Endodermal cell (in vitro differentiated cells): ENCODE measurements around the gene GLYAT. TPM values are rescaled to one million over a fixed set of nuclear protein-coding genes. Genes with fewer than 3 reads are reported as not detected.

Experiments used
- DNase-seq: peaks from one replicate; pipeline ENCODE4 v3.0.0-alpha.2; 2017
- H3K27ac ChIP-seq: 2 replicates; pipeline ENCODE4 v1.5.1; 2013; ENCODE audit warnings: mild to moderate bottlenecking, low read depth, low read length, moderate library complexity
- H3K27me3 ChIP-seq: 2 replicates; pipeline ENCODE4 v1.6.1; 2013; ENCODE audit warnings: mild to moderate bottlenecking, low read length, moderate library complexity; ENCODE audit not compliant: insufficient read depth, control insufficient read depth, poor library complexity, severe bottlenecking
- H3K36me3 ChIP-seq: 2 replicates; pipeline ENCODE4 v1.7.0; 2013; ENCODE audit warnings: mild to moderate bottlenecking, low read length, moderate library complexity; ENCODE audit not compliant: control insufficient read depth, insufficient read depth
- H3K4me1 ChIP-seq: one replicate; pipeline ENCODE4 v1.7.0; 2013; ENCODE audit warnings: low read length; ENCODE audit not compliant: control insufficient read depth, insufficient read depth
- H3K4me3 ChIP-seq: 2 replicates; pipeline ENCODE4 v1.5.1; 2013; ENCODE audit warnings: mild to moderate bottlenecking, low read length, moderate library complexity
- H3K9ac ChIP-seq: 2 replicates; pipeline ENCODE4 v1.6.1; 2013; ENCODE audit warnings: mild to moderate bottlenecking, low read length, moderate library complexity; ENCODE audit not compliant: poor library complexity, severe bottlenecking; ENCODE audit errors: extremely low read depth
- H3K9me3 ChIP-seq: 2 replicates; pipeline ENCODE4 v1.6.1; 2013; ENCODE audit warnings: mild to moderate bottlenecking, low read length, moderate library complexity; ENCODE audit not compliant: control insufficient read depth
- H3K27ac Mint-ChIP-seq: 2 replicates; pipeline ENCODE4 v1.8.0; 2020; ENCODE audit warnings: mixed read lengths
- H3K27me3 Mint-ChIP-seq: 2 replicates; pipeline ENCODE4 v1.8.0; 2021; ENCODE audit warnings: mild to moderate bottlenecking, mixed read lengths; ENCODE audit not compliant: insufficient read depth
- H3K36me3 Mint-ChIP-seq: 2 replicates; pipeline ENCODE4 v1.8.0; 2020; ENCODE audit warnings: low read depth, mixed read lengths
- H3K4me1 Mint-ChIP-seq: 2 replicates; pipeline ENCODE4 v1.8.0; 2020; ENCODE audit warnings: mixed read lengths
- H3K4me3 Mint-ChIP-seq: 2 replicates; pipeline ENCODE4 v1.8.0; 2020; ENCODE audit warnings: mild to moderate bottlenecking, moderate library complexity, mixed read lengths
- H3K9me3 Mint-ChIP-seq: 2 replicates; pipeline ENCODE4 v1.8.0; 2020; ENCODE audit warnings: mild to moderate bottlenecking, mixed read lengths
- CTCF ChIP-seq: fragments of 200-600 bp; sonication (generic); conservative IDR thresholded peaks from 2 replicates; pipeline ENCODE4 v1.5.0; 2021; ENCODE audit warnings: antibody characterized with exemption, mild to moderate bottlenecking
- WGBS, 2 experiments: methylation state at CpG; one replicate each; pipeline versions ENCODE4 v1.1.5 to v1.1.7; 2013; ENCODE audit warnings: missing lambda C conversion rate in 2 of 2, mixed read lengths in 1 of 2; ENCODE audit not compliant: insufficient coverage in 1 of 2, insufficient read length in 1 of 2; 5-methylcytosine and 5-hydroxymethylcytosine counted together
- total RNA-seq, 2 donors: library from RNA; stranded (reverse); fragmentation: NEBNext Ultra II Directional in 1 of 2; extraction: Animal tissue kit (Norgen Biotek cat#: 25700) in 1 of 2; gene quantifications; 2 replicates in 1 of 2; 3 replicates in 1 of 2; pipeline ENCODE4 v1.2.1, GENCODE V29; 2021

Gene GLYAT
- total RNA-seq, 2 donors from 2014 or later = not detected

DNA sequence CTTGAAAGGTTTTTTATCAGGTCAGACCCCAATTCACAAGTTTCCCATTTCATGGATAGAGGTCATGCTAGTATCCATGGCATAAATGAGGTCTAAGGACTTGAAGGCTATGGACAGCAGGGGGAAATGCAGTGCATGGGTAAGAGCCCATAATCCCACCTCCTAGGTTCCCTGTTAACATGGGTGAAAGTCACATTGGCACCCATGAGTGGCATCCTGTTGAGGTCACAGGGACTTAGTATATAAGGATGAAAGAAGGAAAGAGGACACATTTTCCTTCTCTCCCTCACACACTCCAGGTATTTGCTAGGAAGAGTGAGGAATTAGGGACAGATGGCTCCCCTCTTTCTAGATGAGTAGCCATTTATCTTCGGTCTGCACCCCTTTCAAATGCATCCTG lies 9.4 kb upstream of the GLYAT start:
- no peak overlapping the region for H3K27ac Mint-ChIP-seq
- no peaks in the 10 kb centered on the region for H3K27me3 Mint-ChIP-seq
- no peak overlapping the region for H3K4me3 Mint-ChIP-seq
- no peak for DNase-seq
- no peak overlapping the region for H3K9ac ChIP-seq
- peaks cover 87% of the 10 kb centered on the region for H3K9me3 Mint-ChIP-seq
- H3K9me3 ChIP-seq = peaks cover 82% of the 10 kb centered on the region
- no peaks in the 10 kb centered on the region for H3K27me3 ChIP-seq
- no peaks in the 10 kb centered on the region for H3K36me3 Mint-ChIP-seq
- H3K4me3 ChIP-seq = no peak overlapping the region
- TF ChIP-seq CTCF = no peak
- no peak overlapping the region for H3K27ac ChIP-seq
- H3K4me1 Mint-ChIP-seq = no peaks in the 10 kb centered on the region
- H3K4me1 ChIP-seq = no peaks in the 10 kb centered on the region
- 60 to 78% methylated on average over 1 of the region's 1 CpG for WGBS, 2 experiments
- no peaks in the 10 kb centered on the region for H3K36me3 ChIP-seq

DNA sequence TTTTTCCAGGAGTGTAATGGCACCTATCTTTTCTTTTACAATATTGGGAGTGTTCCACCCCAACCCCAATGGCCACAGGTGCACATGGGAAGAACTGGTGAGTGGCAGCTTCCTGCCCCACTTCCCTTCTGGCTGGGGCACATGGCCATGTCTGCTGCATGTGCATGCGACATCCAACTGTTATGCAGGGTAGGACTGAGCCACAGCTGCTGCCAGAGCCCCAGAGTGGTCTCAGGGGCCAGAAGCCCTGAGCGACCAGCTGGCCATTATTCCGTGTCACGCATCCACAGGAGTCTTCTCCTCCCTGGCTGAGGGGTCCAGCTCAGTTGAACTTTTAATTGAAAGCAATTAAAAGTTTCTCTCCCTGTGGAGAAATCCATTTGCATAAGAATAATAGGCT lies 8.7 kb upstream of the GLYAT start:
- no peak overlapping the region for H3K27ac Mint-ChIP-seq
- DNase-seq = peak; percentile 44
- Histone ChIP-seq H3K4me3 (no peak overlapping the region), H3K27me3 (no peaks in the 10 kb centered on the region), H3K9ac (no peak overlapping the region), H3K36me3 (no peaks in the 10 kb centered on the region), H3K4me1 (no peaks in the 10 kb centered on the region), H3K27ac (no peak overlapping the region), H3K9me3 (peaks cover 82% of the 10 kb centered on the region)
- 52 to 60% methylated on average over 4 of the region's 4 CpGs for WGBS, 2 experiments
- no peak for TF ChIP-seq CTCF
- no peaks in the 10 kb centered on the region for H3K27me3 Mint-ChIP-seq
- H3K4me1 Mint-ChIP-seq = no peaks in the 10 kb centered on the region
- no peaks in the 10 kb centered on the region for H3K36me3 Mint-ChIP-seq
- H3K4me3 Mint-ChIP-seq = no peak overlapping the region
- peaks cover 83% of the 10 kb centered on the region for H3K9me3 Mint-ChIP-seq

- no peak overlapping the region for H3K27ac Mint-ChIP-seq
- Histone ChIP-seq H3K27me3 (no peaks in the 10 kb centered on the region), H3K9me3 (peaks cover 82% of the 10 kb centered on the region), H3K36me3 (no peaks in the 10 kb centered on the region), H3K4me3 (no peak overlapping the region), H3K9ac (no peak overlapping the region), H3K27ac (no peak overlapping the region), H3K4me1 (no peaks in the 10 kb centered on the region)
- no peak for TF ChIP-seq CTCF
- no peak overlapping the region for H3K4me3 Mint-ChIP-seq
- no peaks in the 10 kb centered on the region for H3K27me3 Mint-ChIP-seq
- peaks cover 83% of the 10 kb centered on the region for H3K9me3 Mint-ChIP-seq
- peak; percentile 40 for DNase-seq
- no peaks in the 10 kb centered on the region for H3K4me1 Mint-ChIP-seq
- whole genome bisulfite sequencing, 2 experiments = 74 to 79% methylated on average over 2 to 3 of the region's 3 CpGs
- no peaks in the 10 kb centered on the region for H3K36me3 Mint-ChIP-seq
Measured at GRCh38 chr11:58739725-58740430, 8.1 kb upstream of the GLYAT start.
